IPS-11a (cell line): ENCODE data around the gene DENND6B.
A peak's percentile ranks its signal among the peaks of the same experiment; 100 is the strongest.

Experiments
- H3K4me3 ChIP-seq: one replicate; pipeline ENCODE4 v1.5.1; 2013; ENCODE audit warnings: low read depth, low read length, control low read depth

The DENND6B gene

DNA sequence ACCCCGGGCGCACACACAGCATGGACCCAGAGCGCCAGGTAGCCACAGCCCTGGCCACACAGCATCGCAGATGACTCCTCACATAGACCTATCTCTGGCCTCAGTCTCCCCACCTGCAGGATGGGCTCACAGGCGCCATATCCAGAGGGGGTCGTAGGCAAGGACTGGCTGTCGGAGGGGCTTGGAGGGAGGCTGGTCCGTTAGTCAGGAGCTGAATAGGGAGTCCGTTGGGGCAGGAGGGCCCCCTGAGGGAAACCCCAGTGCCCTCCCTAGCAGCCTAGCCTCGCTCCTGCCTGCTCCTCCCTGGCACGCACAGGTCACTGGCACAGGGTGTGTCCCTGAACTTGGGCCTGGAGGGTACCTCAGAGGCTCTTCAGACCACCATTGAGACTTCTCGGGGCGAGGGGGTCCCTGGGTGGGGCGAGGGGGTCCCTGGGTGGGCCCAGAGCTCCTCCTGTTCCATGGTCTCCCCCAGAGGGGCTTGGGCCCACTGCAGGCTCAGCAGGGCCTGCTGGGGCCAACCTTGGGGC, 21.4 kb downstream of the DENND6B start:
- H3K4me3 ChIP-seq = no peak overlapping the region

DNA sequence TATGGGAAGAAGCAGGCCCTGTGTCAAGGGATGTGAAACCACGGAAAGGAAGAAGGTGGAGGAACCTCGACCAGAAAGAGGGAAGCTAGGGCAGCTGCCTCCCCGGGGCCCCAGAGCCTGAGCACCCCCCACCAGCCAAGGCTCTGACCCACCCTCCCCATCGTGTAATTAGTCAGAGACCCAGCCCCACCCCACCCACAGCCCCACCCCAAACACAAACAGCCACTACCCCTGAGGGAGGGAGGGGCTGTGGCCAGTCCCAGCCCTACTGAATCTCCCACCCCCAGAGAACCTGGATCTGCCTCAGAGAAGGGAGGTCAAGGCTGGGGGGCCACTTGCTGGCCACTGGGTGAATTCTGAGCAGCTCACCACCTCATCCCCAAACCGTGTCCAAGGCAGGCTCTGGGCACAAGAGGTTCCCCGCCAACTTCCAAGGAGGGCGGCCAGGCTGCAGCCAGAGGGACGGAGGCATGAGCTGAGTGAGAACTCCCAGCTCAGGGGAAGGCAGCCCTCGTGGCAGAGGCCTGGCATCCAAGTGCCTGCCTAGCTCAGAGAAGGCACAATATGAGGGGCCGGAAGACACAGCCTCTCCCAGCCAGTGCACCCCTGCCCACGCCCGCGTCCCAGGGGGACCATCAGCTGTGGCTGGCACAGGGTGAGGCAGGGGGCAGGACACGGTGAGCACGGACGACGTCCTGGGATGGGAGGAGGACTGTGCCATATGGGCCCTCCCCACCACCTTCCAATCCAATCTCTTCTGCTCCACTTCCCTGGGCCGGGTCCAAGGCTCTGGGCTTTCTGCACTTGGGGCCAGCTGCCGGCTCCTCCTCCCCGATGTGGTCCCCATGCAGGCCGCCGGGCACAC, 22.1 kb downstream of the DENND6B start:
- H3K4me3 ChIP-seq = no peak overlapping the region

DNA sequence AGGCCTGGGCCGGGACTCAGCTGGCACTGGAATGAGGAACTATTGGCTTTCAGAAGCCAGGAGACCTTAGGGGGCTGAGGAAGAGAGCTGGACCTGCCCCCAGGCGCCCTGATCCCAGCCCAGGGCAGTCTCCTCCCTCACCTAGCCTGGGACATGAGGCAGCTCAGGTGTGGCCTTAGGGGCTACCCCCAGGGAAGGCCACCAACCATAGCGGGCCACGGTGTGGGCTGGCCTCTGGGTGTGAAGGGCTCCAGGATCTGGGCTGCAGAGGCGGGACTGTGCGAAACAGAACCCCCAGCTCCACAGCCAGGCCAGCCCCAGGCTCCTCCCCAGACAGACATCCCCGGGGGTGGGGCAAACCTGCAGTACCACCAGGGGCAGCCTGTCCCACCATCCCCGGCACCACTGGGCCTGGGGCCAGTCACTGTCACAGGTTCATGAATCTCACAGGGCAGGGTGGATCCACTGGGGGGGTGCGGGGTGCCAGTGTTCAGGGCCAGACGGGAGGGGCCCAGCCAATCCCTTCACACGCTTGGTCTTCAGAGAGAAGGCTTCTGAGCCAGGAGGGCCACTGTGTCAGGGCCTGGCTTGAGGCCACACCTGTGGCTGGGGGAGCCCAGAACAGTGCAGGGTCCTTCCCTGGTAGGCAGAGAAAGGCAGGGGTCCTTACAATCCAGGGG, 22.8 kb downstream of the DENND6B start:
- no peak overlapping the region for H3K4me3 ChIP-seq

DNA sequence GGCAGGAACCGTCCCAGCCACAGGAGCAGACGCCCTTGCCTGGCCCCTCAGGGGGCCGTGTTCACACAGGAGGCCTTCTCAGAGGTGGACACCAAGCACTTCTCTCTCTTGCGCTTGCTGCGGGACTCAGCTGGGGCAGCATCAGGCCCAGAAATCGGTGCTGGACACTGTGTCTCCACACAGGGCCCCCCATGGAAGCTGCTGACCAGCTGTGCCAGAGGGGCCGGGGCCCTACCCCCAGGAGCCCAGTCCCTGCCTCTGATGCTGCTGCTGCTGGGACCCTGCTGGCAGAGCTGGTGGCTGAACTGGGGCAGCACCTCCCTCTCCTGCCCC, 23.3 kb downstream of the DENND6B start:
- H3K4me3 ChIP-seq = no peak overlapping the region

DNA sequence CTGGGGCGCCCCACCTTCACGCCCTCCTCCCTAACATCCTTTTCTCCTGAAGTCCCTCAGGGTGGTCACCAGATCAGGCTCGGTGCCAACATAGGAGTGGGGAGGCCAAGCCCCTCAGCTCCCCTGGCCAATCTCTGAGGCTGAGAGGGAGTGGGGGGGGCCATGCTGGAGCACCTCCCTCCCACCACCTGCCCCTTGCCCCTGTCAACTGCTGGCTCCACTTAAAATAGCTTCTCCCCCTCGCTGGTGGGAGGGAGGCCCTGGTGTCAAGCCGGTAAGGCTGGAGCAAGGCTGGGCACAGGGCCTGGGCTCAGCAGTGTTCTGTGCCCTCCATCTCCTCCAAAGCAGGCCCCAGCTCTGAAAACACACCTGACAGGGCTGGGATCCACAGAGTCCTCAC, 24.2 kb downstream of the DENND6B start:
- no peak overlapping the region for H3K4me3 ChIP-seq

DNA sequence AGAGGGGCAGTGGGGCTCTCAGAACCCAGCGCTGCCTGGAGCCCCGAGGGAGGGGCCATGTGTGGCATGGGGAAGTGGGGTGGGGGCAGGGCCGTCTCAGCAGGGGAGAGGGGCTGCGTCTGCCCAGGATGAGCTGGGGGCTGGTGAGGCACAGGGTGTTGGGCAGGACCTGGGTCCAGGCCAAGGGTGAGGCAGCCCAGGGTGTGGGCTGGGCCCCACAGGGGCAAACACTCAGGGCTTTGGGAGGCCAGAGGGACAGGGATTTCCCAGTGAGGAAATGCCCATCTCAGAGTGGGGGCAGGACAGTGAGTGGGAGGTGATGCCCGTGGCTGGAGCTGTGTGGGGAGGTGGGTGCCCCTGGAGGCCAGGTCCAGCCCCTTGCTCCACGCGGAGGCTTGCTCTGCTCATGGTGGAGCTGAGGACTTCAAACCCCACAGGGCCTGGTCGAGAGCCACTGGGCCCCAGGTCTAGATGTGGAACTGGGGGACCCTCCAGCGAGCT, 24.7 kb downstream of the DENND6B start:
- H3K4me3 ChIP-seq = no peak overlapping the region

DNA sequence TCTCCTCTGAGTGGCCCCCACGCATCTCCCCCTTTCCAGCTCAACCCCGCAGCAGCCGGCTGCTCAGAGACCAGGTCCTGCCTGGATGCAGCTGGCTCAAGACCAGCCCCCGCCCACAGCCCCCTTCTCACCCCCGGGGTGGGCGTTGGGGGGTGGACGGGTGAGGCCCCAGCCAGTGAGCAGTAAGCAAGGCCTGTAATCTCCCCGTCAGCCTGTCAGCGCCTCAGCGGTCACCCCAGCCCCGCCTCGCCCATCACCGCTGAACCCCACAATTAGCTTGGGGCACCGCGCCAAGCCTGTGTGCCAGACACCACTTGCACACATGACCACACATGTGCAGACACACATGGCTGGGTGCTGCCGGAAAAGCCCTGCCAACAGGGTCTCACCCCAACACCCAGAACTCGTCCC, 25.2 kb downstream of the DENND6B start:
- H3K4me3 ChIP-seq = no peak overlapping the region

DNA sequence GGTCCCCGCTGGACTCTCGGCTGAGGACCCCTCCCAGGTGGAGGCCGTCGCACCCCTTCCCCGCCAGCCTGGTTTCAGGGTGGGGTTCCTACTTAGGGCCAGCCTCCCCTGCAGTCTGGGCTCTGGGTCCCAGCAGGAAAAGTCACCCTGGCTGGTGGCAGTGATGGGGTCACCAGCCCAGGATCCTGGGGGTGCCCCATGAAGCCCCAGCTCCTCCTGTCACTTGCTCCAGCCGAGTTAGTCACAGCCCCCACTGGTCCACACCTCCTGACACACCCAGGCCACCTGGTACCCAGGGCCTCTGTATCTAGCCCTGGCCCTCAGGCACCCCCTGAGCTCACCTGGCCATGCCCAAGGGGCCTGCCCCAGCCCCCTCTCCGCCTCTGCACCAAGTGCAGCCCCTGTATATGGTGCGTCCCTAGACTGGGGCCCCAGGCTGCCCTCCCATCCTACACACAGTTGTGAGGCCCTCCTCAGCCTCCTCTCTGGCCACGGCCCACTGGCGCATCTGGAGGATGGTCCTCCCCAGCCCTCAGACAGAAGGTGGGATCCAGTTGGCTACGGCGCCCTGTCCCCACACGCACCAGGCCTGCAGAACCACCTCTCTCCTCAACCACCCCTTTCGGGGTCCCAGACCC, 26.1 kb downstream of the DENND6B start:
- H3K4me3 ChIP-seq = no peak overlapping the region

DNA sequence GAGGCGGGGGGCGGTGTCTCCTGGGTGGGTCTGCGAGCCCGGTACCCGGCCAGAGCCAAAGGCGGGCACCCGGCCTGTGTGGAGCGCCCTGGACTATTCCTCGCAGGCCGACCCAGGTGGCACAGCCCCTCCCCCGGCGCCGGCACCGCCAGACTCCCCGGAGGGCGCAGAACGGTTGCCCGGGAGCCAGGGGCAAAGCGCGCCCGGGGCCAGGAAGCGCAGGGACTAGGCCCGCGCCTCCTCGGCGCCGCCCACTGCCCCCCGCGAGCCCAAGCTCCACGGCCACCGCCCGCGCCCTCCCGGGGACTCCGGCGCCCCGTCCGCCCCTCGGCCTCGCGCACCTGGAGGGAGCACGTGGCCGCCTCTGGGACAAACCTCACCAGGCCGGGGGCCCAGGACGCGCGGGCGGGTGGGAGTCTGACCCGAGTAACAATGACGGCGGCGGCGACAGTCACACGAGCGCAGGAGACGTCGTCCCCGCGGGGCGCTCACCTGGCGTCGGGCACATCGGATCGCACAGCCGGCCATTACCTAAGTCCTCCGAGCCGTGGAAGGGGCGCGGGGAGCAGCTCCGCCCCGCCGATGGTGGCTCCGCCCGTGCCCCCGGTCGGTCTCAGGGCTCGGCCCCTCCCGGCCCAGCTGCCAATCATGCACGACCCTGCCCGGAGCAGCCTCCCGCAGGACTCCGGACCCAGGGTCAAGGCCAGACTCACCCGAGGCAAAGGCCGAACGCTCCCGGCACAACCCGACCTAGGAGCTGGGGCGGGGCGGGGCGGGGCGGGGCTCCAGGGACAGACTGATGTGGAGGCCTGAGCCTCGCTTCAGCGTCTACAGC, 26.8 kb downstream of the DENND6B start:
- H3K4me3 ChIP-seq = peak overlapping the region; percentile 30

DNA sequence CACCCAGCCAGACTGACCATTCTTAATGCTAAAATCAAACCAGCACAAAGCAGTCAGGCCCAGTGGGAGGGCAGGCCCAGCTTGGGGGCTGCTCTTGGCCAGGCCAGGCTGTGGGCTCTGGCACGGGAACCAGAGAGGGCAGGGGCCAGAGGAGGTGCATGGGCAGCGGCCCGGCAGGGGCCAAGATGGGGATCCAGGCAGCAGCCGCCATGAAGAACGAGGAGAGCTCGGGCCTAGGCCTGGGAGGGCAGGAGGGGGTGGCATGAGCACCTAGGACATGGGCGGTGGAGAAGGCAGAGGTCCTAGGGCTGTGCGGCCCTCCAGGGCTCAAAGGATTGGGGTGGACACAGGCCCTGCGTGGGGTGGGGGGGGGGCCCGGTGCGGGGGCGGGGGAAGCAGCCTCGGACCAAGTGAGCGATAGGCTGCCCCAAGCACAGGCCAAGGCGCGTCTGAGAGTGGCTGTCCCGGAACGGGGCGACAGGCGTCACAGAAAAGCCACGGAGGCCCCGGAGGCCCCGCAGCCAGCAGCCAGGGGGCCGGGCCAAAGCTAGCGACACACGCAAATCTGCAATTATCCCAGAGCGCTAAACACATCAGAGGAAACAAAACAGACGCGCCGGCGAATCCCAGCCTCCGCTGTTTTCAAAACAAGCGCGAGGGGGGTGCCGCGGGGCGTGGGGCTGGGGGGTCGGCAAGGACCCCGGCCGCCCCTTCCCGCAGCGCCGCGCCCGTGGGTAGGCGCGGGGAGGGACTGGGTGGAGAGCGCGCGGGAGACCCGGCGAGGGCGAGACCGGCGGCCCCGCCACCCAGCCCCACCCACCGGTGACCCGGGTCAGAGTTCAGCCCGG, 27.7 kb downstream of the DENND6B start:
- peak overlapping the region; percentile 30 for H3K4me3 ChIP-seq

DNA sequence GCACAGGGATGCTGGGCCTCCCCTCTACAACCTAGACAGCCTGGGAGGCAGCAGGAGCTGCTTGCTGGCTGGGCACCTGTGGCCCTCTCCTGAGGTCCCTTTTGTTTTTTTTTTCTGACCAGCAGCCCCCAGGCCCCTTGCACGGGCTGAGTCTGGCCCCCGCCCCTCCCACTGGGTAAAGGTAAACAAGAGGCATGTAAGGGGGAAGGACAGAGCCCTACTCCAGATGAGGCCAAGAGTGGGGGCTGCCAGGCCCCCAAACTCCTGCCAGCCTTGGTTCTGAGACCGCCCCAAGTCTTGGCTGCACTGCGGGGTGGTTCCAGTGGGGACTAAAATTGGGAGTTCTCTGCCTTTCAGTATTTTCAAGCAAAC, 28.6 kb downstream of the DENND6B start:
- H3K4me3 ChIP-seq = no peak overlapping the region

DNA sequence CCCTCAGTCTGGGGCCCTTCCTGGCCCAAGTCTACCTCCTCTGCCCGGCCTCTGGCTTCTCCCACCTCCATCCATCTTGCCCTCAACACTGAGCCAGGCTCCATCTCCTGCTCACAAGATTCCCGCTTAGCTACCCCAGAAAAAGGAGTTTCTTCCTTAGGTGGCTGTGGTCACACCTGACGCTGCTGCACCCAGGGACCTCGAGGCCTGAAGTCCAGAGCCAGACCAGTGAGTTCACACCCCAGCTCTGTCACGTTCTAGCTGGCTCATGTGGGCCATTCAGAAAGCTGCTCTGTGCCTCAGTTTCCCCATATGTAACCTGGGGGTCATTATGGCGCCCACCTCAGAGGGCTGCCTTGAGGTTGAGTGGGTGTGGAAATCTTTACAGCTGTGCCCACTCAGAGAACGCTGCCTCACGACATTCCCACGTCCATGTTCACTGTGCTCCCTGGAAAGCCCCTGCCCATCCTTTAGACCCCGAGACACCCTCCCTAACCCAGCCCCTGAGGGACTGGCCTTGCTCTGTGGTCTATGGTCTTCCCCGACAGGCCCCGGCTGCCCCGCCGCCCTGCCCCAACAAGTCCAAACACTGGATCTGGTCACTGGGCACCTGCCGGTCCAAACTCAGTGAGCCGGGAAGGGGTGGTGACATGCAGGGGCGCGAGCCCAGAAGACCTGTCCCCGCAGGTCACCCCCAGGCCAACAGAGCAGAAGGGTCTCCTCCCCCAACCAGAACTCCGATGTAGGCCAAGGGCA, 29.1 kb downstream of the DENND6B start:
- no peak overlapping the region for H3K4me3 ChIP-seq

DNA sequence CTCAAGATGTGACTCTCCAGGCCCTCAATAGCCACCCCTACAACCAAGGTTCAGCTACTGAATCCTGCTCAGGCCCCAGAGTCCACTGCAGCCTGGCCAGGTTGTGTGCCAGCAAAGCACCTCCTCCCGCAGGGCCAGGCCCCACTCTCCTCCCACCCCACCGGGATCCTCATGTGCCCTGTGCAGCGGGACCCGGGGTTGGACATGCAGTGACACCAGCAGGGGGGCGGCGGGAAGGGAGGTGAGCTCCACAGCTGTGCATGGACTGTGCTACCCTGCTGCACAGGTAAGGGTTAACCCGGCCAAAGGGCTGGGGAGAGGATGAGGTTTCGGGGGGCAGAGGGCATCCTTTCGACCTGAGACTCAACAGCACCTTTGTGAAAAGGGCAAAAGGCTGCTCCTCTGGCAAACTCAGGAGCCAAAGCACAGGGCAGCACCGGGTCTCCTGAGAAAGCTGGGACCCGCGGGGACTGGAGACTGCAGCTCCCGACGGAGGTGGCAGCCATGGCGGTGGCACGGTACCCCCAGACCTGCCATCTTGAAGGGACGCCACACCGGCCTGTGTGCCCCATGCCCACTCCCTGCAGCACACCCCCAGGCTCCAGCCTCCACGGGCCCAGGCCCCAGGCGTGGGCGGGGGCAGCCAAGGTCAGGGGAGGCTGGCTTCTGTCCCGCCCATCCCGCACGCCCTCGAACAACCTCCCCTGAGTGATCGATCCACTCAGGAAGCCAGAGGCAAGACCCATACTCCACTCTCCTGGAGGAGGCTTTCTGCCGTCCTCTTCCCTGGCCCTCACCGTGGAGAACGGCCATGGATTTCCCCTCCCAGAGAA, 29.9 kb downstream of the DENND6B start:
- H3K4me3 ChIP-seq = no peak overlapping the region

DNA sequence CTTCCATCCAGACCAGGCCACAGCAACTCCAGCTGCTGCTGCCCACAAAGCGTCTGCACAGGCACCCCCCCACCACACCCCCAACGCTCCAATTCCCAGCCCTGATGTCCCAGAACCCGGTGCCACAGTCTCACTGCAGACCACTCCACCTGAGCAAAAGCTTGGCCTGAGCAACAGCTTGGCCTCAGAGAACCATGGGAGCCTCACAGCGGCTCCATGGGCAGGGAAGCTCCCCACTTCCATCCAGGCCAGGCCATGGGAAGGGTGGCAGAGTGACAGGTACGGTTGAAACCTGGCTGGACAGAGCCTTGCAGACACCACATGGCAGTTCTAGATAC, 32.5 kb downstream of the DENND6B start:
- no peak overlapping the region for H3K4me3 ChIP-seq

DNA sequence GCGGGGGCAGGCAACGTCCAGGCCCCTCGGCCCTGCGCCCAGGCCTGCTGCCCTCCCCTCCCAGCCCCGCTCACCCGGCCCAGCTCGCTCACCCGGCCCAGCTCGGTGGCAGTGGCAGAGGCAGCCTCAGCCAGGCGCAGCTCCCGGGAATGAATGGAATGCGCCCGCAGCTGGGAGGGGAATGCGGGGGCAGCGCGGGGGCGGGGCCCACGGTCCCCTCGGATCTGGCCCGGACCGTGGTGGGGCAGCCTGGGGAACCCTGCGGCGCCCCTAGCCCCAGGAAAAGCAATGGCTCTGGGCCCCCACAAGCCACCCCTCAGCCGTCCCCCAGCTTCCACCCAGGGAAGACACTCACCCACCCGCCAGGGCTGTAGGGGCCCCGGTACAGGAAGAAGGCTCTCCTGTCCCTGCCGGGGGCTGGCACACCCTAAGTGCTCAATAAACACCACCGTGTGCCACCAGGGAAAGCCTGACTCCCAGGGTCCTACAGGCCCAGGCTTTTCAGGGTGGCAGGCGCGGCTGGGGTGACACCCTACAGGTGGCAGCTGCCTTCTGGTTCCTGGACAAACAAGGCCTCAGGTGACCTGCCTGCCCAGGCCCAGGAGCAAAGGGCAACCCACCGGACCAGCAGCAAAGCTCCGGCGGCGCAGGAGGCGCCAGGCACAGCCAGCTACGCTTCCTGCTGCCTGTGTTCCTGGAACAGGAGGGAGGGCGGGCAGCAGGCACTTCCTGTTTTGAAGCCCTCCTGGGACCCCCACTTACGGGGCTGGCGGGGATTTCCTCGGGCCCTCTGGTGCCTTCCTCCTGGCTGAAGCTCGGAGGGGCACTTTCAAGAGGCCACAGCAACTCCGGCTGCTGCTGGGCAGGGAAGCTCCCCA, 33.1 kb downstream of the DENND6B start:
- no peak overlapping the region for H3K4me3 ChIP-seq

DNA sequence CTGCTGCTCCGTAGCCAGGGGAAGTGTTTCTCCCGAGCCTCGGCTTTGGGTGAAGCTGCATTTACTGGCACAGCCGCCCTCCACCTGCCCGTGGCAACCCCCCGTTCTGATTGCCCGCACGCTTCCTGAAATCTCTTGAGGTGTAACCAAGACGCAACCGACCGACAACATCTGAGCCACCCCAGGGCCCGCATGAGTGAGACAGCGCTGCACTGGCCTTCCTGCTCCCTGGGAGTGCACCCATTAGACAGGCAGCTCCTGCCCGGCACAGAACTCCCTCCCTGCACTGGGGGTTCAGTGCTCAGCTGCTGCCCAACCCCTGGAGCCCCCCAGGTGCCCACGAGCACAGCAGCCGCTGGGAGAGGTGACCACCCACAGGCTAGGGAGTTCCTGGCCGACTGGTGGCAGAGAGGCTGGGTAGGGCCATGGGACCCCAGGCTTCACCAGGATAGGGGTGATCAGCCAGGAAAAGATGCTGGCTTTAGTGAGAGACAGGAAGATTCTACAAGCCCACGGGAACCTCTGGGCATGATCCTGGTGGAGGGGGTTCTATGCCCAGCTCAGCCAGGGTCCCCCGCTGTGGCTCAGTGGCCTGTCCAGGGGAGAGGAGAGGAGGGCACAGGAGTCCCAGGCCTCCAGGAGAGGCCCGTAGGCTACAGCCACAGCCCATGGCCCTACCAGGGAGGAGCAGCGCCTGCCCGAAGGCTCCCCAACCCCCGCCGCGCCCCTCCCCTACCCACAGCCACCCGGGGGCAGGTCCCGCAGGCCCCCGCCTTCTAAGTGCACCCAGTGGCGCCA, 34.0 kb downstream of the DENND6B start:
- H3K4me3 ChIP-seq = no peak overlapping the region
